ENCODE results near the gene CEP104.
A peak's percentile ranks its signal among the peaks of the same experiment; 100 is the strongest.
"Not testable (repeated sequence)": the region's sequence is repeated elsewhere in the genome, so short reads cannot be mapped to it uniquely, and the experiment has no call there.

Gene CEP104

GRCh38 chr1:3817138-3817740 lies 39.8 kb downstream of the CEP104 start:
- no peak overlapping the region for H3K4me3 Mint-ChIP-seq
- TF ChIP-seq CTCF (IDR thresholded peaks at IDR 0.05; ENCODE audit: unreplicated experiment in 3 of 3) = no peak
- no peak overlapping the region for H3K27ac Mint-ChIP-seq
- H3K4me1 Mint-ChIP-seq = peaks cover 18% of the 10 kb centered on the region
- H3K36me3 Mint-ChIP-seq (ENCODE audit: low read depth) = peaks cover 48% of the 10 kb centered on the region
- no peaks in the 10 kb centered on the region for H3K27me3 Mint-ChIP-seq (ENCODE audit: low read depth)
- H3K9me3 Mint-ChIP-seq = no peaks in the 10 kb centered on the region

- H3K27ac Mint-ChIP-seq = no peak overlapping the region
- no peaks in the 10 kb centered on the region for H3K9me3 Mint-ChIP-seq
- no peaks in the 10 kb centered on the region for H3K27me3 Mint-ChIP-seq (ENCODE audit: low read depth)
- TF ChIP-seq CTCF (IDR thresholded peaks at IDR 0.05; ENCODE audit: unreplicated experiment in 3 of 3) = no peak
- H3K4me1 Mint-ChIP-seq = peaks cover 16% of the 10 kb centered on the region
- peaks cover 41% of the 10 kb centered on the region for H3K36me3 Mint-ChIP-seq (ENCODE audit: low read depth)
- no peak overlapping the region for H3K4me3 Mint-ChIP-seq
Measured at GRCh38 chr1:3816331-3817137, 40.5 kb downstream of the CEP104 start.

GRCh38 chr1:3814771-3815561 lies 42.0 kb downstream of the CEP104 start:
- Mint-ChIP-seq H3K36me3 (ENCODE audit: low read depth) (peaks cover 32% of the 10 kb centered on the region), H3K9me3 (no peaks in the 10 kb centered on the region), H3K27ac (peak overlapping the region; percentile 9 to 46 (median 21)), H3K4me1 (peaks cover 8% of the 10 kb centered on the region), H3K27me3 (ENCODE audit: low read depth) (no peaks in the 10 kb centered on the region), H3K4me3 (no peak overlapping the region)
- no peak for TF ChIP-seq CTCF (IDR thresholded peaks at IDR 0.05; ENCODE audit: unreplicated experiment in 3 of 3)

GRCh38 chr1:3814065-3814464 lies 42.9 kb downstream of the CEP104 start:
- no peaks in the 10 kb centered on the region for H3K4me1 Mint-ChIP-seq
- no peaks in the 10 kb centered on the region for H3K27me3 Mint-ChIP-seq (ENCODE audit: low read depth)
- TF ChIP-seq CTCF (IDR thresholded peaks at IDR 0.05; ENCODE audit: unreplicated experiment in 3 of 3) = no peak
- H3K4me3 Mint-ChIP-seq = no peak overlapping the region
- no peak overlapping the region for H3K27ac Mint-ChIP-seq
- H3K36me3 Mint-ChIP-seq (ENCODE audit: low read depth) = peaks cover 23% of the 10 kb centered on the region
- no peaks in the 10 kb centered on the region for H3K9me3 Mint-ChIP-seq

- Mint-ChIP-seq H3K27ac (peak overlapping the region in 1 of 3 experiments; percentile 35), H3K36me3 (ENCODE audit: low read depth) (peaks cover 12% of the 10 kb centered on the region), H3K4me3 (no peak overlapping the region), H3K27me3 (ENCODE audit: low read depth) (no peaks in the 10 kb centered on the region), H3K4me1 (no peaks in the 10 kb centered on the region), H3K9me3 (peaks cover 4% of the 10 kb centered on the region)
- TF ChIP-seq CTCF (IDR thresholded peaks at IDR 0.05; ENCODE audit: unreplicated experiment in 3 of 3) = no peak
Measured at GRCh38 chr1:3811595-3811911, 45.5 kb downstream of the CEP104 start.

- not testable (repeated sequence) for H3K36me3 Mint-ChIP-seq (ENCODE audit: low read depth); H3K27me3 Mint-ChIP-seq (ENCODE audit: low read depth); H3K27ac Mint-ChIP-seq; H3K4me1 Mint-ChIP-seq; H3K4me3 Mint-ChIP-seq
- peaks cover 14% of the 10 kb centered on the region for H3K9me3 Mint-ChIP-seq
Measured at GRCh38 chr1:3810149-3810761, 46.8 kb downstream of the CEP104 start.

All from nephron (organoid).